Spleen (tissue), 11 donors: Measurements from ENCODE around the gene MTM1. TPM values are rescaled to one million over a fixed set of nuclear protein-coding genes. Genes with fewer than 3 reads are reported as not detected.
A peak's percentile ranks its signal among the peaks of the same experiment; 100 is the strongest.

Source experiments
- DNase-seq: peaks from one replicate; pipeline ENCODE4 v3.0.0-alpha.2; 2020
- H3K27ac ChIP-seq, 8 donors: fragments of 200-600 bp; sonication (generic) in 7 of 8; 1 replicate in 4 of 8; 2 replicates in 4 of 8; pipeline versions ENCODE4 v1.5.0 to v1.8.0; 2016 to 2021; ENCODE audit warnings: inconsistent platforms in 4 of 8, mild to moderate bottlenecking in 4 of 8, moderate library complexity in 1 of 8
- H3K27me3 ChIP-seq, 7 donors: fragments of 200-600 bp; sonication (generic) in 6 of 7; replicated peaks in 1 of 7; 1 replicate in 4 of 7; 2 replicates in 3 of 7; pipeline versions ENCODE4 v1.5.0 to v1.8.0; 2016 to 2021; ENCODE audit warnings: inconsistent platforms in 3 of 7, mild to moderate bottlenecking in 1 of 7
- H3K36me3 ChIP-seq, 6 donors: fragments of 200-600 bp; sonication (generic) in 5 of 6; 1 replicate in 4 of 6; 2 replicates in 2 of 6; pipeline versions ENCODE4 v1.5.0 to v1.8.0; 2016 to 2021; ENCODE audit warnings: inconsistent platforms in 2 of 6
- H3K4me1 ChIP-seq, 6 donors: fragments of 200-600 bp; sonication (generic) in 5 of 6; 1 replicate in 3 of 6; 2 replicates in 3 of 6; pipeline versions ENCODE4 v1.5.0 to v1.8.0; 2016 to 2021; ENCODE audit warnings: inconsistent platforms in 3 of 6
- H3K4me3 ChIP-seq, 8 donors: fragments of 200-600 bp; sonication (generic) in 7 of 8; 1 replicate in 4 of 8; 2 replicates in 4 of 8; pipeline versions ENCODE4 v1.5.0 to v1.8.0; 2016 to 2021; ENCODE audit warnings: inconsistent platforms in 4 of 8, mild to moderate bottlenecking in 4 of 8, moderate library complexity in 2 of 8
- H3K9me3 ChIP-seq, 8 donors: fragments of 200-600 bp; sonication (generic) in 7 of 8; 1 replicate in 4 of 8; 2 replicates in 4 of 8; pipeline versions ENCODE4 v1.5.0 to v1.8.0; 2016 to 2021; ENCODE audit warnings: inconsistent platforms in 4 of 8
- CTCF ChIP-seq, 11 experiments: fragments of 200-600 bp in 7 of 11; fragments of 450-650 bp in 4 of 11; sonication (generic) in 4 of 11; IDR thresholded peaks in 8 of 11; conservative IDR thresholded peaks in 3 of 11; 1 replicate in 7 of 11; 2 replicates in 4 of 11; pipeline versions ENCODE4 v1.4.0 to v1.8.0; 2016 to 2021; ENCODE audit warnings: antibody characterized with exemption in 11 of 11, inconsistent platforms in 4 of 11, mild to moderate bottlenecking in 1 of 11
- POLR2A ChIP-seq, 3 donors: fragments of 450-650 bp; IDR thresholded peaks; one replicate each; pipeline ENCODE4 v1.5.1; 2017; ENCODE audit warnings: antibody characterized with exemption in 3 of 3, mild to moderate bottlenecking in 1 of 3
- POLR2AphosphoS5 ChIP-seq, 3 donors: sonication (generic); formaldehyde crosslinking; IDR thresholded peaks; one replicate each; pipeline ENCODE4 v1.5.1; 2017; ENCODE audit warnings: antibody characterized with exemption in 3 of 3
- WGBS, 5 donors: extraction: QIAGEN DNeasy Blood & Tissue Kit in 3 of 5; methylation state at CpG; one replicate each; pipeline versions ENCODE4 v1.1.5 to v1.1.7; 2013 to 2018; 5-methylcytosine and 5-hydroxymethylcytosine counted together
- intact Hi-C: fragments of 100-400 bp; cut with DNase I; formaldehyde crosslinking; loops from one replicate; pipeline ENCODE4 v1.15.0; 2023; ENCODE audit warnings: low total_unique reads
- polyA plus RNA-seq, 3 donors: library from polyadenylated mRNA; stranded (reverse); fragments of 200-250 nt; gene quantifications; one replicate each; pipeline ENCODE4 v1.2.1, GENCODE V29; 2013
- total RNA-seq, 7 donors: library from RNA; depleted of rRNA in 3 of 7; stranded (reverse); fragments of >200 nt in 3 of 7; fragmentation: NEBNext Ultra II Directional in 4 of 7; extraction: Animal tissue kit (Norgen Biotek cat#: 25700) in 4 of 7; gene quantifications; one replicate each; pipeline versions ENCODE4 v1.1.0 to v1.2.1, GENCODE V29; 2016 to 2021
- donor health status: healthy with polysubstance abuse.
- donor health status: DM: no; HTN: no; CAD: no; lungs with moderate emphysema.
- donor health status: DM: no; HTN: no; CAD: no.
- donor health status: Bipolar disorder and iron deficiency.
- donor health status: healthy.
- donor health status: DM: no; HTN: no; CAD: no.
- donor health status: DM: yes; HTN: yes; CAD: no.

Gene MTM1
- total and polyA plus RNA-seq, 10 donors, result 6.3 to 39.5 (median 27.0) TPM

- H3K27me3 ChIP-seq, result no peaks in the 10 kb centered on the region
- DNase-seq, result no peak
- H3K9me3 ChIP-seq, result no peaks in the 10 kb centered on the region
- peak overlapping the region in 1 of 8 donors; percentile 49 for H3K27ac ChIP-seq
- peaks cover 0 to 7% (median 2%) of the 10 kb centered on the region in 6 donors for H3K36me3 ChIP-seq
- no peak overlapping the region for H3K4me3 ChIP-seq
- H3K4me1 ChIP-seq, result peaks cover 0 to 73% (median 29%) of the 10 kb centered on the region in 6 donors
- TF ChIP-seq CTCF (IDR thresholded peaks at IDR 0.05 in 8 of 11, conservative IDR thresholded peaks at IDR 0.05 in 3 of 11) (no peak), POLR2A (IDR thresholded peaks at IDR 0.05) (no peak), POLR2AphosphoS5 (IDR thresholded peaks at IDR 0.05) (no peak)
- intact Hi-C loops, result no loop called here
Observed at GRCh38 chrX:150700107-150700506, 131.7 kb downstream of the MTM1 start.

- intact Hi-C loops, result no loop called here
- no peaks in the 10 kb centered on the region for H3K9me3 ChIP-seq
- peaks cover 0 to 60% (median 17%) of the 10 kb centered on the region in 6 donors for H3K4me1 ChIP-seq
- H3K27ac ChIP-seq, result no peak overlapping the region
- peaks cover 0 to 14% (median 3%) of the 10 kb centered on the region in 6 donors for H3K36me3 ChIP-seq
- TF ChIP-seq POLR2A (IDR thresholded peaks at IDR 0.05) (no peak), CTCF (IDR thresholded peaks at IDR 0.05 in 8 of 11, conservative IDR thresholded peaks at IDR 0.05 in 3 of 11) (no peak), POLR2AphosphoS5 (IDR thresholded peaks at IDR 0.05) (no peak)
- 68 to 96% (median 83%) methylated on average over 1 of the region's 1 CpG for WGBS, 5 donors
- H3K4me3 ChIP-seq, result no peak overlapping the region
- no peak for DNase-seq
- H3K27me3 ChIP-seq, result no peaks in the 10 kb centered on the region
Observed at GRCh38 chrX:150701377-150701776, 133.0 kb downstream of the MTM1 start.

- Histone ChIP-seq H3K27ac (peak overlapping the region in 5 of 8 donors; percentile 1 to 68 (median 60)), H3K36me3 (peaks cover 0 to 16% (median 3%) of the 10 kb centered on the region in 6 donors), H3K4me3 (no peak overlapping the region), H3K9me3 (no peaks in the 10 kb centered on the region), H3K27me3 (no peaks in the 10 kb centered on the region), H3K4me1 (peaks cover 0 to 43% (median 0%) of the 10 kb centered on the region in 6 donors)
- intact Hi-C loops, result no loop called here
- TF ChIP-seq CTCF (IDR thresholded peaks at IDR 0.05 in 8 of 11, conservative IDR thresholded peaks at IDR 0.05 in 3 of 11) (no peak), POLR2AphosphoS5 (IDR thresholded peaks at IDR 0.05) (no peak), POLR2A (IDR thresholded peaks at IDR 0.05) (no peak)
- 66 to 96% (median 83%) methylated on average over 1 of the region's 1 CpG for WGBS, 5 donors
- no peak for DNase-seq
Observed at GRCh38 chrX:150702966-150703694, 134.7 kb downstream of the MTM1 start.

GRCh38 chrX:150703695-150703974 is 135.2 kb downstream of the MTM1 start:
- intact Hi-C loops, result no loop called here
- DNase-seq, result no peak
- Histone ChIP-seq H3K4me3 (no peak overlapping the region), H3K27ac (peak overlapping the region in 4 of 8 donors; percentile 56 to 68 (median 62)), H3K9me3 (no peaks in the 10 kb centered on the region), H3K27me3 (no peaks in the 10 kb centered on the region), H3K4me1 (peaks cover 0 to 40% (median 0%) of the 10 kb centered on the region in 6 donors), H3K36me3 (peaks cover 0 to 17% (median 3%) of the 10 kb centered on the region in 6 donors)
- TF ChIP-seq CTCF (IDR thresholded peaks at IDR 0.05 in 8 of 11, conservative IDR thresholded peaks at IDR 0.05 in 3 of 11), result no peak
- no peak for TF ChIP-seq POLR2AphosphoS5 (IDR thresholded peaks at IDR 0.05)
- no peak for TF ChIP-seq POLR2A (IDR thresholded peaks at IDR 0.05)
